CD4-positive, alpha-beta T cell treated with Interleukin-4 for 4 hours (primary cell): ENCODE results near the gene GMIP.
"Not testable (repeated sequence)": the region's sequence is repeated elsewhere in the genome, so short reads cannot be mapped to it uniquely, and the experiment has no call there.

Experiments
- DNase-seq: peaks from one replicate; pipeline ENCODE4 v3.0.0-alpha.2; 2020

The GMIP gene

GRCh38 chr19:19633711-19634515, 9.5 kb downstream of the GMIP start:
- DNase-seq, result no peak

- no peak for DNase-seq
Observed at GRCh38 chr19:19632661-19633060, 10.8 kb downstream of the GMIP start.

- DNase-seq, result no peak
Observed at GRCh38 chr19:19631346-19631745, 12.1 kb downstream of the GMIP start.

- DNase-seq, result no peak
Observed at GRCh38 chr19:19630426-19630825, 13.0 kb downstream of the GMIP start.

DNA sequence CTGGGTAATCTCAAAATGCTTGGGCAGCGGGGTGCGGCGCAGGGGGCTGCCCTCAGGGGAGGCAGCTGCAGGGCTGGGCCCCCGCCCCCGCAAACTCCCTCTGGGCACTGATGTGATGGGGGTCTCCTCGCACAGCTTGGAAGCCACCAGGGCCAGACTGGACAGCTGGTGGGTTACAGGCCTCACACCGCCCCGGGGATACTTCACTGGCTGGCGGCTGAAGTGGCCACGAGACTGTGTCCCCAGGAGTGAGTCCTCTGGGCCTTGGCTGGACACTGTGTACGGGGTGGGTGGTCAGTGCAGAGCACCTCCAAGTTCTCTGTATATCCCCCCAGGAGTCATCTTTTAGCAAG, 13.4 kb downstream of the GMIP start:
- DNase-seq, result no peak

DNA sequence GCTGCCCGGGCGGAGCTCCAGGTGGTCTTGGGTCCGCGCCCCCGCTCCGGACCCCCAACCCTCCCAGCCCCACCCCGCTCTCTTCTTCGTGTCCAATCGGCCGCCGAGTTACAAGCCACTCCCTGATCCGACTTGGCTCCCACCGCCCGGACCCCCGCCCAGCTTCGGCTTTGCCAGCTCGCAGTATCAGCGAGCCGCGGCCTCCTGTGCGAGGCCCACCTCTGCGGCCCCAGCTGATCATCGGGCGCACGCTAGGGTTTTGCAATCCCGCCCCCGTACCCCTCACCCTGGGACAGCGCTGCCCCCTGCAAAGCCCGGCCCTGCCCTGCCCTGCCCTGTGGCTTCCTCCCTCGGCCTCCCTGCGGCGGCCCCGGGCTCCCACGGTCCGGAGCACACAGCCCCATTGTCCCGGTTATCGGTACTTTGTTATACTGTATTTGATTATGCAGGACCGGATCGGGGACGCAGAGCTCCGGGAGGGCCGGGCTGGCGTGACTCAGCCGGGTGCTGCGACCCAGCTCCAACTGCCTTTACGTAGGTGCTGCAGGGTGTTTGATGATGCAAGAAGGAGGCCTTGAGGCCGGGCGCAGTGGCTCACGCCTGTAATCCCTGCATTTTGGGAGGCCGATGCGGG, 14.8 kb downstream of the GMIP start:
- DNase-seq, result peak; percentile 40

DNA sequence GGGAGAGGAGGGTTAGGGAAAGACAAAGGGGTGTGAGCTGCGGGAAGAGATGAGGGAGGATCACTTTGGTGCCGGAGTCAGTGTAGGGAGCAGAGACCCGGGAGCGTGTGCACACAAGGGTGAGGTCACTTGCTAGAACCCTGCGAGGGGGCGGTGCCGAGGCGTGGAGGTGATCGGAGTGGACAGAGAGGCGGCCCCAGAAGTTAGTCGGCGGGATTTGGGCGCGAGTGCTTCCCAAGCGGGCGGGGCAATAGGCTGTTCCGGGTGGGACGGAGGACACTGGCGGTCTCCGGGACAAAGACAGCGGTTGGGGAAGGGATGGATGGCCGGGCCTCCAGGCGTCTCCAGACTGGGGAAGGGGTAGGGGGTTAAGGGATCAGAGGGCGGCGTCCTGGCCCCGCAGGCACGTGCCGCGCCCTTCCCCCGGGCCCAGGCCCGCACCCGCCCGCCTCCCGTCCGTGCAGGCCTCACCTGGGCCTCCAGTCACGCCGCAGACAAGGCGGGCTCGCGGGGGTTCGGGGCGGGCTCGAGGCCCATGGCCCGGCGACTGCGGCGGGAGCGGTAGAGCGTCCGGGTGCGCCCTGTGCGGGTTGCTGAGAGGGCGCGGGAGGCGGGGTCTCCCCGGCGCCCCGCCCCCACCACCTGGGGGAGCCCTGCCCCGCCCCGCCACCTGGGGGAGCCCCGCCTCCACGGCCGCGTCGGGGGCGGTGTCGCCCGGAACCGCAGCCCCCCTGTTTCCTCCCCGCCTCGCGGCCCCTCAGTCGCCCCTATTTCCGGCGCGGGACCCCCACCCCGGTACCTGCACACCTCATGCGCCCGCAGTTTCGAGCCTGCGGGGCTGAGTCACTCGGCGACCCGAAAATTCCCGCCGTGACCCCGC, 15.6 kb downstream of the GMIP start, which contains the start of gene LPAR2:
Gene LPAR2 (minus strand): TSS at position 600 of the 880 bp plus-strand sequence. CDS start 945 bp downstream, outside the sequence.
- DNase-seq, result peak; percentile 64

GRCh38 chr19:19626516-19627472, 16.7 kb downstream of the GMIP start:
- no peak for DNase-seq

DNA sequence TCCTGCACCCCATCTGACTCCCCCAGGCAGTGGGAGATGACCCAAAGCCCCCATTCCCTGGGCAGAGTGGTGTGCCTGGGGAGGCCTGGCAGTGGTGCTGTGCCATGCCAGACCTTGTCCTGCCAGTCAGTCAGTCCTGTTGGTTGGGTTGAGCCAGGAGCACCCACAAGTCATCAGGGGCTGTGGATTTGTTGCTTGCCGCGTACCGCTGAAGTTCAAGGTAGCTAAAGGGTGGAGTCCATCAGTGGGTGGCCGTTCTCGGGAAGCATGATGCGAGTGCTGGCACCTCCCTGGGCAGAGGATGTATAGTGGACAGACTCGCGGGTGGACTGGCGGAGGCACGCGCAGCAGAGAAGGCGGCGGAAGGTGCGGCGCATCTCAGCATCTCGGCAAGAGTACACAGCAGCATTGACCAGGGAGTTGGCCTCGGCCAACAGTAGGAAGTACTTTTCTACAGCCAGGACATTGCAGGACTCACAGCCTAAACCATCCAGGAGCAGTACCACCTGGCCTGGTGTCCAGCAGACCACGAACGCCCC, 19.4 kb downstream of the GMIP start:
- no peak for DNase-seq

GRCh38 chr19:19623383-19623782, 20.1 kb downstream of the GMIP start:
- no peak for DNase-seq

GRCh38 chr19:19619849-19620210, 23.6 kb downstream of the GMIP start:
- no peak for DNase-seq

- DNase-seq, result no peak
Observed at GRCh38 chr19:19619181-19619848, 24.1 kb downstream of the GMIP start.

DNA sequence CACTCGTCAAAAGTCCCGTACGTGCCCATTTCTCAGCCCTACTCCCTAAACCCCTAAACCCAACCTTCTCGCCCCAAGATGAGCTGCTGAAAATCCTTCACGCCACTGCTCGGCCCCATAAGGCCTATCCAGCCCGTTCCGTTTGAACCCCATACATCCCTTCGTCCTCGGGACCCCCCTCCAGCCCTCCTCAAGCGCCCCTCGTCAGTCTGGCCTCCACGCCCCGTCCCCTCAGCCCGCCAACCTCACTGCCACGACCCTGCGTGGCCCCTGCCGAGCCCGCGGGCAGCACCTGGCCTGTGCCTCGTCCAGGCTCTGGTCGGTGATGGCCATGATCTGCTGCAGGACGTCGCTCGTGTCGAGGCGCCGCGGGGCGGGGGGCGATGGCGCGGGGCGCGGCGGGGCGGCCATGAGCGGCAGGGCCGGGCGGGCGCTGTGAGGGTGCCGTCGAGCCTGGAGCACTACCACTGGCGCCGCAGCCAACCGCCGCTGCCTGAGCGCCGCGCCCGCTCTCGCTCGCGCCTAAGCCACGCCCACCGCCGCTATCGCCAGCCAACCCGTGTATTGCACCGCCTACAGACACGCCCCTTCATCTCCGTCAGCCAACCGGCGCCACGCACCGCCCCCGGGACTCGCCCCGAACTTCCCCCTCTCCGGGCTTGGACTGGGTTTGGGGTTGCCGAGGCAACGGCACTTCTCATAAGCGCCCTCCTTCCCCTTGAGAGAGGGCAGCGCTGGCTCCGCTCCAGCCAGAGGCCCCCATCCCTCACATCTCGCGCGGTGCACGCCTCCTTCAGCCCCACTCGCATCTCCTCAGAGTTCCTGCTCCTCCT, 25.0 kb downstream of the GMIP start, which contains the start of gene PBX4:
Gene PBX4 (minus strand): TSS at position 469 of the 833 bp plus-strand sequence. CDS start 58 bp downstream, at position 411.
- DNase-seq, result peak; percentile 99

DNA sequence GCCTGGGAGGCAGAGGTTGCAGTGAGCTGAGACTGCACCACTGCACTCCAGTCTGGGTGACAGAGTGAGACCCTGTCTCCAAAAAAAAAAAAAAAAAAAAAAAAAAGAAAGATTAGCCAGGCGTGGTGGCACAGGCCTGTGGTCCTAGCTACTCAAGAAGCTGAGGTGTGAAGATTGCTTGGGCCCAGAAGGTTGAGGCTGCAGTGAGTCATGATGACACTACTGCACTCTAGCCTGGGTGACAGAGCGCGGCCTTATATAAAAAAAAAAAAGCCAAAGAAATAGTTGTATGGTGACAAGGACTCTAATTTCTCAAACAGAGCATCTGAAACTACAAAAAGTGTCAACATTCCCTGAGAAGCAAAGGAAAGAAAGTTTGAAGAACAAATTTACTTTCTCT, 28.4 kb downstream of the GMIP start:
- peak; percentile 84 for DNase-seq

GRCh38 chr19:19613506-19613905, 30.0 kb downstream of the GMIP start:
- no peak for DNase-seq

DNA sequence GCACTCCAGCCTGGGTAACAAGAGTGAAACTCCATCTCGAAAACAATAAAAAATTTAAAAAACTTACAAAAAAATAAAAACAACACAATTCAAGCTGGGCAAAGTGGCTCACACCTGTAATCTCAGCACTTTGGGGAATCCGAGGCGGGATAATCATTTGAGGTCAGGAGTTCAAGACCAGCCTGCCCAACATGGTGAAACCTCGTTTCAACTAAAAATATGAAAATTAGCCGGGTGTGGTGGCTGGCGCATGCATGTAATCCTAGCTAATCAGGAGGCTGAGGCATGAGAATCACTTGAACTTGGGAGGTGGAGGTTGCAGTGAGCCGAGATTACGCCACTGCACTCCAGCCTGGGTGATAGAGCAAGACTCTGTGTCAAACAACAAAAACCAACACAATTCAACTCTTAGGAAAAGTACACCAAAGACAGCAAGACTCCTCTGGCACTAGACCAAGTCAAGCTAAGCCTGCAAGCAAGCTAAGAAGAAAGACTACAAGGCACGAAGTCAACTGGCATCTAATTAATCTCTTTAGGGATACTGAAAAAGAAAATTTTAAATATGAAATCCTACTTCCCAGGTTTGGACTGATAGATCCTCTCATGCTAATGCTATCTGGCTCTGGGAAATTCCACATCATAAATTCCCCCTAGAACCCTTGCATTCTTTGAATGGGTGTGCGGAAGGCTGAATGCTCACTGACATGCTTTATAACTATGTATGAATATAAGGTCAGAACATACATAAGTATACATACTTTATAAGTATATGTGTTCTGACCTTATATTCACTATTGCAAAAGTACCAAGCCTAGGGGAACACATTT, 32.9 kb downstream of the GMIP start:
- no peak for DNase-seq

DNA sequence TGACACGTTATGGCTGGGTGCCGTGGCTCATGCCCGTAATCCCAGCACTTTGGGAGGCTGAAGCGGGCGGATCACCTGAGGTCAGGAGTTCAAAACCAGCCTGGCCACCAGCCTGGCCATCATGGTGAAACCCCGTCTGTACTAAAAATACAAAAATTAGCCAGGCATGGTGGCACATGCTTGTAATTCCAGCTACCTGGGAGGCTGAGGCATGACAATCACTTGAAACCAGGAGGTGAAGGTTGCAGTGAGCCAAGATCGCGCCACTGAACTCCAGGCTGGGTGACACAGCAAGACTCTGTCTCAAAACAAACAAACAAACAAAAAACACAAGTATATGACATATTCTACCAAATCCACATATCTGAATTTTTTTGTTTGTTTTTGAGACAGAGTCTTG, 36.8 kb downstream of the GMIP start:
- DNase-seq, result not testable (repeated sequence)

GRCh38 chr19:19606021-19606420, 37.4 kb downstream of the GMIP start:
- DNase-seq, result peak; percentile 94

GRCh38 chr19:19602713-19603324, 40.6 kb downstream of the GMIP start:
- no peak for DNase-seq
